ENCODE data around the gene TENM3. TPM values are rescaled to one million over a fixed set of nuclear protein-coding genes. Genes with fewer than 3 reads are reported as not detected.

TENM3 gene
- total RNA-seq, 1 experiment from 2014 or later = 34.1 TPM

- DNase-seq (ENCODE audit: unreplicated experiment) = no peak
- Mint-ChIP-seq H3K36me3 (ENCODE audit: insufficient read depth, unreplicated experiment) (no peaks in the 10 kb centered on the region), H3K27me3 (ENCODE audit: insufficient read depth, unreplicated experiment) (no peaks in the 10 kb centered on the region), H3K9me3 (ENCODE audit: unreplicated experiment) (no peaks in the 10 kb centered on the region), H3K4me1 (ENCODE audit: insufficient read depth, unreplicated experiment) (peaks cover 6% of the 10 kb centered on the region), H3K4me3 (ENCODE audit: unreplicated experiment) (no peak overlapping the region), H3K27ac (ENCODE audit: low read depth, unreplicated experiment) (no peak overlapping the region)
- no TSS peak for BruUV-seq (replicated peaks)
- ChIA-PET CTCF (no interaction called here), POLR2A (no interaction called here)
- intact Hi-C loops (cut with micrococcal nuclease) = no loop called here
- no peak for TF ChIP-seq CTCF (IDR thresholded peaks at IDR 0.05; ENCODE audit: unreplicated experiment)
These were observed 350.2 kb downstream of the TENM3 start for GRCh38 chr4:182593402-182593801.

GRCh38 chr4:182593864-182594263, 350.7 kb downstream of the TENM3 start:
- intact Hi-C loops (cut with micrococcal nuclease) = no loop called here
- Mint-ChIP-seq H3K4me3 (ENCODE audit: unreplicated experiment) (no peak overlapping the region), H3K36me3 (ENCODE audit: insufficient read depth, unreplicated experiment) (no peaks in the 10 kb centered on the region), H3K4me1 (ENCODE audit: insufficient read depth, unreplicated experiment) (peaks cover 6% of the 10 kb centered on the region), H3K27me3 (ENCODE audit: insufficient read depth, unreplicated experiment) (no peaks in the 10 kb centered on the region), H3K27ac (ENCODE audit: low read depth, unreplicated experiment) (no peak overlapping the region), H3K9me3 (ENCODE audit: unreplicated experiment) (no peaks in the 10 kb centered on the region)
- TF ChIP-seq CTCF (IDR thresholded peaks at IDR 0.05; ENCODE audit: unreplicated experiment) = no peak
- DNase-seq (ENCODE audit: unreplicated experiment) = no peak
- BruUV-seq (replicated peaks) = no TSS peak
- ChIA-PET CTCF (no interaction called here), POLR2A (no interaction called here)

- intact Hi-C loops (cut with micrococcal nuclease) = no loop called here
- H3K9me3 Mint-ChIP-seq (ENCODE audit: unreplicated experiment) = no peaks in the 10 kb centered on the region
- no peak overlapping the region for H3K27ac Mint-ChIP-seq (ENCODE audit: low read depth, unreplicated experiment)
- peaks cover 8% of the 10 kb centered on the region for H3K36me3 Mint-ChIP-seq (ENCODE audit: insufficient read depth, unreplicated experiment)
- BruUV-seq (replicated peaks) = no TSS peak
- no peak for TF ChIP-seq CTCF (IDR thresholded peaks at IDR 0.05; ENCODE audit: unreplicated experiment)
- H3K27me3 Mint-ChIP-seq (ENCODE audit: insufficient read depth, unreplicated experiment) = no peaks in the 10 kb centered on the region
- no peak for DNase-seq (ENCODE audit: unreplicated experiment)
- POLR2A ChIA-PET = no interaction called here
- CTCF ChIA-PET = no interaction called here
- no peak overlapping the region for H3K4me3 Mint-ChIP-seq (ENCODE audit: unreplicated experiment)
- no peaks in the 10 kb centered on the region for H3K4me1 Mint-ChIP-seq (ENCODE audit: insufficient read depth, unreplicated experiment)
These were observed 356.9 kb downstream of the TENM3 start for GRCh38 chr4:182600093-182600492.

GRCh38 chr4:182600856-182601255, 357.7 kb downstream of the TENM3 start:
- peaks cover 8% of the 10 kb centered on the region for H3K36me3 Mint-ChIP-seq (ENCODE audit: insufficient read depth, unreplicated experiment)
- DNase-seq (ENCODE audit: unreplicated experiment) = no peak
- no peak overlapping the region for H3K27ac Mint-ChIP-seq (ENCODE audit: low read depth, unreplicated experiment)
- CTCF ChIA-PET = no interaction called here
- no peaks in the 10 kb centered on the region for H3K9me3 Mint-ChIP-seq (ENCODE audit: unreplicated experiment)
- no peak for TF ChIP-seq CTCF (IDR thresholded peaks at IDR 0.05; ENCODE audit: unreplicated experiment)
- H3K4me1 Mint-ChIP-seq (ENCODE audit: insufficient read depth, unreplicated experiment) = no peaks in the 10 kb centered on the region
- H3K27me3 Mint-ChIP-seq (ENCODE audit: insufficient read depth, unreplicated experiment) = no peaks in the 10 kb centered on the region
- BruUV-seq (replicated peaks) = no TSS peak
- intact Hi-C loops (cut with micrococcal nuclease) = no loop called here
- no peak overlapping the region for H3K4me3 Mint-ChIP-seq (ENCODE audit: unreplicated experiment)
- POLR2A ChIA-PET = no interaction called here
